ENCODE data around the gene PRRC1.
"Not testable (repeated sequence)": the region's sequence is repeated elsewhere in the genome, so short reads cannot be mapped to it uniquely, and the experiment has no call there.

GRCh38 chr5:127569471-127569870 lies 52.0 kb downstream of the PRRC1 start:
- TF ChIP-seq CTCF, POLR2AphosphoS5, EP300 (IDR thresholded peaks at IDR 0.05): not testable (repeated sequence)
